Peyer's patch (tissue), 4 donors: Measurements from ENCODE around the gene ASB2.

Experiments
- CTCF ChIP-seq, 6 experiments: fragments of 450-650 bp in 4 of 6; fragments of 200-600 bp in 2 of 6; sonication (generic) in 1 of 6; IDR thresholded peaks; one replicate each; pipeline ENCODE4 v1.5.1; 2017 to 2019; ENCODE audit warnings: antibody characterized with exemption in 6 of 6, mild to moderate bottlenecking in 3 of 6, moderate library complexity in 1 of 6
- POLR2A ChIP-seq, 2 donors: fragments of 450-650 bp; IDR thresholded peaks; one replicate each; pipeline ENCODE4 v1.5.1; 2017; ENCODE audit warnings: antibody characterized with exemption in 2 of 2, mild to moderate bottlenecking in 2 of 2, moderate library complexity in 2 of 2

DNA sequence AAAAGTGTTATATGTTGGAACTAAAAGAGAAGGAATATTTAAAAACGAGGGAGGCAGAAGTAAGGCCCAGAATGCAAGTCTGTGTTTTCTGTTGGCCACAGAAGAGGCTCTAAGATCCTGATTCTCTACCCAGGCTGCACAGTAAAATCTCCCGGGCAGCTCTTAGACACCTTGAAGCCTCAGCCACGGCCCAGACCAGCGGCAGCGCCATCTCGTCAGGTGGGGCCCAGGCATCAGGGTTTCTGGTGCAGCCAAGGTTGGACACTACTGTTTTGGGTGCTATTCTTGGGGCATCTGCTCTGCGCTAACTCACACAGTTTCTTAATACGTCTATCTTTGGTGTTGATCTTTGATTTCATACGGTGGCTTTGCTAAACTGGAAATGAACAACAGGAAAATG, 32.4 kb downstream of the ASB2 start:
- no peak for TF ChIP-seq CTCF (IDR thresholded peaks at IDR 0.05)
- no peak for TF ChIP-seq POLR2A (IDR thresholded peaks at IDR 0.05)
